SK-N-MC (cell line): ENCODE results near the gene RASAL1.

Experiments
- EZH2 ChIP-seq: fragments of 200-600 bp; sonication (generic); IDR thresholded peaks from one replicate; pipeline ENCODE4 v1.6.1; 2017; ENCODE audit warnings: antibody characterized with exemption
- FOXP2 ChIP-seq: optimal IDR thresholded peaks from 2 replicates; pipeline ENCODE3; 2011; ENCODE audit warnings: mild to moderate bottlenecking, moderate library complexity; ENCODE audit not compliant: insufficient read depth; ENCODE audit errors: extremely low read length, control extremely low read depth
- POLR2AphosphoS5 ChIP-seq: IDR thresholded peaks from 2 replicates; pipeline ENCODE4 v1.6.1; 2012; ENCODE audit warnings: mild to moderate bottlenecking, low read depth, low read length, borderline replicate concordance

DNA sequence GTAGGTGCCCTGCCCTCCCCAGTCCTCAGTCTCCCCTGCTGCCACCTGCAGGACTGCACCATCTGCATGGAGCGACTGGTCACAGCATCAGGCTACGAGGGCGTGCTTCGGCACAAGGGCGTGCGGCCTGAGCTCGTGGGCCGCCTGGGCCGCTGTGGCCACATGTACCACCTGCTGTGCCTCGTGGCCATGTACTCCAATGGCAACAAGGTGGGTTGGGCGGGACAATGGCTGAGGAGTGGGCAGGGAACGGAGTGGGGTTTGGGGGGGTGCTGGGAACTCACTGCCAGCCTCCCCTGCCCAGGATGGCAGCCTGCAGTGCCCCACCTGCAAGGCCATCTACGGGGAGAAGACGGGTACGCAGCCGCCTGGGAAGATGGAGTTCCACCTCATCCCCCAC lies 40.8 kb downstream of the RASAL1 start:
- TF ChIP-seq EZH2: no peak
- TF ChIP-seq POLR2AphosphoS5: no peak
- TF ChIP-seq FOXP2: no peak
